ENCODE data around the gene DLAT. TPM values are rescaled to one million over a fixed set of nuclear protein-coding genes. Genes with fewer than 3 reads are reported as not detected.

The DLAT gene
- total RNA-seq, 1 experiment from 2014 or later, result 68.1 TPM

- DNase-seq (ENCODE audit: low read depth, low spot score) (no peak), ATAC-seq (no peak)
- Histone ChIP-seq H3K4me2 (ENCODE audit: low read length) (no peak overlapping the region), H3K9me3 (ENCODE audit: control insufficient read depth in 1 of 2, insufficient read depth in 1 of 2, low read depth in 1 of 2, low read length in 2 of 2) (no peaks in the 10 kb centered on the region), H3K27ac (ENCODE audit: low read depth, low read length) (no peak overlapping the region), H3K4me3 (replicated peaks in 1 of 2; ENCODE audit: low read depth in 1 of 2, low read length in 2 of 2) (no peak overlapping the region), H3K27me3 (ENCODE audit: insufficient read depth, low read length) (no peaks in the 10 kb centered on the region), H3K4me1 (ENCODE audit: control insufficient read depth in 1 of 2, insufficient read depth in 2 of 2, low read length in 2 of 2) (peaks cover 0 to 21% of the 10 kb centered on the region in 2 experiments; a peak in 2 of 4 replicates), H4K20me1 (ENCODE audit: insufficient read depth) (no peaks in the 10 kb centered on the region; the same call in 1 of the 2 replicates), H2AFZ (ENCODE audit: low read depth, low read length, poor library complexity, severe bottlenecking) (no peak overlapping the region), H3K9ac (ENCODE audit: low read length) (no peak overlapping the region), H3K79me2 (ENCODE audit: insufficient read depth, low read length) (no peaks in the 10 kb centered on the region), H3K36me3 (ENCODE audit: control insufficient read depth in 1 of 2, insufficient read depth in 2 of 2, low read length in 2 of 2) (peaks cover 0 to 4% of the 10 kb centered on the region in 2 experiments; a peak in 3 of 4 replicates), H3K9me2 (ENCODE audit: insufficient read depth) (no peaks in the 10 kb centered on the region)
- intact Hi-C loops (cut with micrococcal nuclease), result no loop called here
- ChIA-PET CTCF (interaction anchor here (0.6 kb wide), 1 partner anchor 19 kb away, joined by 3 read pairs; no protein-coding TSS in a partner anchor), RAD21 (ENCODE audit: low non-redundant PET in 1 of 2, low total read pairs in 2 of 2, uncharacterized antibody in 2 of 2, unreplicated experiment in 2 of 2) (no interaction called here), POLR2A (interaction anchor here (1.0 kb wide), 1 partner anchor 13 kb away, joined by 4 read pairs; no protein-coding TSS in a partner anchor)
- TF ChIP-seq POLR2A (IDR thresholded peaks at IDR 0.05; ENCODE audit: borderline replicate concordance, extremely low read depth, insufficient read depth, insufficient read length), result no peak
- TF ChIP-seq FOSL1 (IDR thresholded peaks at IDR 0.05; ENCODE audit: low read depth), result no peak
- TF ChIP-seq ZNF274 (IDR thresholded peaks at IDR 0.05; ENCODE audit: low read depth, low read length), result no peak
- TF ChIP-seq SRF (IDR thresholded peaks at IDR 0.05; ENCODE audit: low read depth), result no peak
- no peak for TF ChIP-seq YY1 (IDR thresholded peaks at IDR 0.05; ENCODE audit: extremely low read depth, insufficient replicate concordance, low read depth, low read length)
- no peak for TF ChIP-seq EZH2phosphoT487 (IDR thresholded peaks at IDR 0.05; ENCODE audit: borderline replicate concordance)
- no peak for TF ChIP-seq ELF1 (IDR thresholded peaks at IDR 0.05; ENCODE audit: borderline replicate concordance, low read depth)
- no peak for TF ChIP-seq TCF7L2 (IDR thresholded peaks at IDR 0.05; ENCODE audit: borderline replicate concordance, extremely low read depth, insufficient read depth, insufficient read length)
- no peak for TF ChIP-seq ZFX (IDR thresholded peaks at IDR 0.05)
- no peak for TF ChIP-seq CBX3 (IDR thresholded peaks at IDR 0.05; ENCODE audit: low read depth)
- TF ChIP-seq, protein P1, sequence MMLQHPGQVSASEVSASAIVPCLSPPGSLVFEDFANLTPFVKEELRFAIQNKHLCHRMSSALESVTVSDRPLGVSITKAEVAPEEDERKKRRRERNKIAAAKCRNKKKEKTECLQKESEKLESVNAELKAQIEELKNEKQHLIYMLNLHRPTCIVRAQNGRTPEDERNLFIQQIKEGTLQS (IDR thresholded peaks at IDR 0.05), result no peak
- TF ChIP-seq REST (IDR thresholded peaks at IDR 0.05; ENCODE audit: low read depth), result no peak
- TF ChIP-seq RAD21 (IDR thresholded peaks at IDR 0.05; ENCODE audit: low read depth), result no peak
- no TSS peak for BruUV-seq (replicated peaks)
Observed at GRCh38 chr11:112100462-112100861, 75.3 kb downstream of the DLAT start.

Measured in HCT116 (cell line).